Kidney (tissue), 14 donors: ENCODE measurements around the gene ING2. TPM values are rescaled to one million over a fixed set of nuclear protein-coding genes. Genes with fewer than 3 reads are reported as not detected.

Experiments used
- DNase-seq, 5 donors: peaks; one replicate each; pipeline ENCODE4 v3.0.0-alpha.2; 2013 to 2020
- FAIRE-seq: peaks from 2 replicates; lab custom pipeline; 2012; peaks lifted over from hg19 to GRCh38; lab: Jason Lieb, UNC
- H3K27ac ChIP-seq, 2 donors: one replicate each; pipeline ENCODE4 v1.7.0; 2013; ENCODE audit warnings: low read depth in 2 of 2, low read length in 2 of 2, inconsistent platforms in 1 of 2
- H3K27me3 ChIP-seq: one replicate; pipeline ENCODE4 v1.7.1; 2013; ENCODE audit warnings: low read length, inconsistent platforms; ENCODE audit not compliant: control insufficient read depth, insufficient read depth
- H3K36me3 ChIP-seq, 3 donors: one replicate each; pipeline versions ENCODE4 v1.7.0 to v1.7.1; 2013; ENCODE audit warnings: low read length in 3 of 3, control low read depth in 1 of 3, inconsistent platforms in 1 of 3; ENCODE audit not compliant: insufficient read depth in 3 of 3, control insufficient read depth in 2 of 3
- H3K4me1 ChIP-seq, 3 donors: one replicate each; pipeline versions ENCODE4 v1.7.0 to v1.7.1; 2013; ENCODE audit warnings: low read length in 3 of 3, inconsistent platforms in 1 of 3, low read depth in 1 of 3; ENCODE audit not compliant: control insufficient read depth in 2 of 3, insufficient read depth in 2 of 3
- H3K4me3 ChIP-seq, 3 donors: one replicate each; pipeline versions ENCODE4 v1.7.0 to v1.8.1; 2013; ENCODE audit warnings: low read length in 3 of 3, control low read depth in 1 of 3, inconsistent platforms in 1 of 3
- H3K9ac ChIP-seq, 3 donors: one replicate each; pipeline versions ENCODE4 v1.7.0 to v1.7.1; 2013; ENCODE audit warnings: low read length in 3 of 3, control low read depth in 1 of 3, inconsistent platforms in 1 of 3
- H3K9me3 ChIP-seq, 3 donors: one replicate each; pipeline versions ENCODE4 v1.7.0 to v1.7.1; 2013; ENCODE audit warnings: low read length in 3 of 3, control low read depth in 1 of 3, inconsistent platforms in 1 of 3; ENCODE audit not compliant: control insufficient read depth in 2 of 3, insufficient read depth in 1 of 3
- intact Hi-C: fragments of 100-400 bp; cut with DNase I; formaldehyde crosslinking; loops from one replicate; pipeline ENCODE4 v1.11.1; 2022
- polyA plus RNA-seq: library from polyadenylated mRNA; stranded (reverse); fragments of 350-450 nt; fragmentation: Illumina TruSeq; extraction: RNeasy Lipid Tissue Mini Kit (QIAGEN cat#74804); gene quantifications from one replicate; pipeline ENCODE4 v1.2.3, GENCODE V29; 2014; ENCODE audit warnings: low read depth, low replicate concordance; ENCODE audit not compliant: insufficient read depth
- total RNA-seq: library from RNA; stranded (reverse); fragmentation: NEBNext Ultra II Directional; extraction: Animal tissue kit (Norgen Biotek cat#: 25700); gene quantifications from one replicate; pipeline ENCODE4 v1.2.1, GENCODE V29; 2021
- TF ChIP-seq, protein P1 (sequence below): IDR thresholded peaks from 3 replicates; pipeline ENCODE4 v1.5.1; 2012; ENCODE audit warnings: mild to moderate bottlenecking, moderate library complexity, borderline replicate concordance; ENCODE audit not compliant: insufficient read depth; ENCODE audit errors: extremely low read depth
- donor health status: control.
- donor health status: control.
- donor health status: control.
- donor health status: control.
- donor health status: control.
- donor health status: DM: yes; HTN: yes; CAD: no.
- donor health status: Normal renal cell carcinoma (clear cell type).

ING2 gene
- total and polyA plus RNA-seq, 2 donors from 2014 or later = 7.8 to 17.3 TPM

- Histone ChIP-seq H3K36me3 (no peaks in the 10 kb centered on the region), H3K4me3 (no peak overlapping the region), H3K27ac (no peak overlapping the region), H3K27me3 (no peaks in the 10 kb centered on the region), H3K4me1 (peaks cover 0 to 6% (median 0%) of the 10 kb centered on the region in 3 donors), H3K9ac (no peak overlapping the region), H3K9me3 (no peaks in the 10 kb centered on the region)
- no peak for DNase-seq
- no peak for FAIRE-seq
- intact Hi-C loops = no loop called here
- TF ChIP-seq, protein P1, sequence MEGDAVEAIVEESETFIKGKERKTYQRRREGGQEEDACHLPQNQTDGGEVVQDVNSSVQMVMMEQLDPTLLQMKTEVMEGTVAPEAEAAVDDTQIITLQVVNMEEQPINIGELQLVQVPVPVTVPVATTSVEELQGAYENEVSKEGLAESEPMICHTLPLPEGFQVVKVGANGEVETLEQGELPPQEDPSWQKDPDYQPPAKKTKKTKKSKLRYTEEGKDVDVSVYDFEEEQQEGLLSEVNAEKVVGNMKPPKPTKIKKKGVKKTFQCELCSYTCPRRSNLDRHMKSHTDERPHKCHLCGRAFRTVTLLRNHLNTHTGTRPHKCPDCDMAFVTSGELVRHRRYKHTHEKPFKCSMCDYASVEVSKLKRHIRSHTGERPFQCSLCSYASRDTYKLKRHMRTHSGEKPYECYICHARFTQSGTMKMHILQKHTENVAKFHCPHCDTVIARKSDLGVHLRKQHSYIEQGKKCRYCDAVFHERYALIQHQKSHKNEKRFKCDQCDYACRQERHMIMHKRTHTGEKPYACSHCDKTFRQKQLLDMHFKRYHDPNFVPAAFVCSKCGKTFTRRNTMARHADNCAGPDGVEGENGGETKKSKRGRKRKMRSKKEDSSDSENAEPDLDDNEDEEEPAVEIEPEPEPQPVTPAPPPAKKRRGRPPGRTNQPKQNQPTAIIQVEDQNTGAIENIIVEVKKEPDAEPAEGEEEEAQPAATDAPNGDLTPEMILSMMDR = no peak
Measured at GRCh38 chr4:183468210-183469095, 36.4 kb upstream of the ING2 start.

GRCh38 chr4:183469285-183469684 is 35.6 kb upstream of the ING2 start:
- TF ChIP-seq, protein P1 = no peak
- Histone ChIP-seq H3K9ac (no peak overlapping the region), H3K36me3 (no peaks in the 10 kb centered on the region), H3K4me3 (no peak overlapping the region), H3K9me3 (no peaks in the 10 kb centered on the region), H3K27me3 (no peaks in the 10 kb centered on the region), H3K4me1 (peaks cover 0 to 6% (median 0%) of the 10 kb centered on the region in 3 donors), H3K27ac (no peak overlapping the region)
- no peak for DNase-seq
- intact Hi-C loops = no loop called here
- FAIRE-seq = no peak

DNA sequence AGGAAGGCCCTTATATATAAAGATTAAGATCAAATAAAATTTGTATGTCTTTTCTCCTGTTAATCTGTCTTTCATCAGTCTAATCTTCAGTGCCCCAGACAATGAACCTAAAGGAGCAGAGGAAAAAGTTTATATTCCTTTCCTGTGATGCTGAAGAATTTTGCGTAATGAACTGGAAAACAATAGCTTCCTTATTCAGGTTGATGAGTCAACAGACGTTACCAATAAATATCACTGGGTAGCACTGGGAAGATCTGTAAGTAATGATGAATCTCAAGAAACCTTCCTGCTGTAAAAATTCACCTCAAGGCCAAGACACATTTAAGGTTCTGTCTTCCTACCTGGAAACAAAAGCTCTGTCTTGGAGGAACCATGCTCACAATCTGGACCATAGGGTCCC is 34.9 kb upstream of the ING2 start:
- no peaks in the 10 kb centered on the region for H3K27me3 ChIP-seq
- FAIRE-seq = no peak

More for the DNA sequence above, 34.9 kb upstream of the ING2 start:
- TF ChIP-seq, protein P1 = no peak
- no peak overlapping the region for H3K27ac ChIP-seq
- no peaks in the 10 kb centered on the region for H3K9me3 ChIP-seq
- H3K9ac ChIP-seq = no peak overlapping the region
- no peak for DNase-seq
- no peaks in the 10 kb centered on the region for H3K36me3 ChIP-seq
- intact Hi-C loops = loop anchor here (10.0 kb wide), 1 partner anchor 135 kb away; no protein-coding TSS in a partner anchor
- no peak overlapping the region for H3K4me3 ChIP-seq
- peaks cover 0 to 6% (median 0%) of the 10 kb centered on the region in 3 donors for H3K4me1 ChIP-seq
